Central memory CD8-positive, alpha-beta T cell (primary cell): Measurements from ENCODE around the gene GPR32.
A peak's percentile ranks its signal among the peaks of the same experiment; 100 is the strongest.
"Not testable (repeated sequence)": the region's sequence is repeated elsewhere in the genome, so short reads cannot be mapped to it uniquely, and the experiment has no call there.

ENCODE experiments used
- ATAC-seq: fragments of 150-1000 bp; cut with Tn5 transposase; replicated peaks from 2 replicates; pipeline ENCODE4 v1.10.0; 2022; ENCODE audit warnings: mild to moderate bottlenecking, moderate FRiP score, moderate number of reproducible peaks; ENCODE audit not compliant: poor library complexity, severe bottlenecking; ENCODE audit errors: extremely low read depth
- DNase-seq, 2 donors: peaks; one replicate each; pipeline ENCODE4 v3.0.0; 2021; ENCODE audit warnings: low spot score in 2 of 2
- H3K27ac Mint-ChIP-seq: one replicate; pipeline ENCODE4 v1.8.0; 2022; ENCODE audit warnings: low read depth, mild to moderate bottlenecking, moderate library complexity, mixed read lengths
- H3K27me3 Mint-ChIP-seq: one replicate; pipeline ENCODE4 v1.8.0; 2022; ENCODE audit warnings: mixed read lengths
- H3K36me3 Mint-ChIP-seq: one replicate; pipeline ENCODE4 v1.8.0; 2022; ENCODE audit warnings: mild to moderate bottlenecking, moderate library complexity, mixed read lengths; ENCODE audit not compliant: insufficient read depth
- H3K4me1 Mint-ChIP-seq: one replicate; pipeline ENCODE4 v1.8.0; 2022; ENCODE audit warnings: mixed read lengths
- H3K4me3 Mint-ChIP-seq: one replicate; pipeline ENCODE4 v1.8.0; 2022; ENCODE audit warnings: mild to moderate bottlenecking, moderate library complexity, mixed read lengths
- H3K9me3 Mint-ChIP-seq: one replicate; pipeline ENCODE4 v1.8.0; 2022; ENCODE audit warnings: mixed read lengths

GPR32 gene

GRCh38 chr19:50770164-50770563 lies at the start of gene GPR32:
Gene GPR32, plus strand, starts transcription at chr19:50770464. Its CDS starts 137 bp downstream, at chr19:50770601.
- H3K4me1 Mint-ChIP-seq, H3K4me3 Mint-ChIP-seq, DNase-seq, H3K9me3 Mint-ChIP-seq, H3K27ac Mint-ChIP-seq, ATAC-seq, H3K36me3 Mint-ChIP-seq: not testable (repeated sequence)
- peaks cover 45% of the 10 kb centered on the region for H3K27me3 Mint-ChIP-seq

GRCh38 chr19:50720921-50721381 lies 49.3 kb upstream of the GPR32 start:
- H3K27ac Mint-ChIP-seq = no peak overlapping the region
- H3K4me3 Mint-ChIP-seq = peak overlapping the region; percentile 55
- ATAC-seq (no peak), DNase-seq (no peak)
- H3K4me1 Mint-ChIP-seq = peaks cover 22% of the 10 kb centered on the region
- no peaks in the 10 kb centered on the region for H3K9me3 Mint-ChIP-seq
- H3K36me3 Mint-ChIP-seq = peaks cover 2% of the 10 kb centered on the region
- H3K27me3 Mint-ChIP-seq = peaks cover 72% of the 10 kb centered on the region

GRCh38 chr19:50721441-50722137 lies 48.7 kb upstream of the GPR32 start:
- Mint-ChIP-seq H3K9me3 (no peaks in the 10 kb centered on the region), H3K27ac (no peak overlapping the region), H3K36me3 (peaks cover 2% of the 10 kb centered on the region), H3K27me3 (peaks cover 71% of the 10 kb centered on the region), H3K4me1 (peaks cover 22% of the 10 kb centered on the region), H3K4me3 (no peak overlapping the region)
- DNase-seq (no peak), ATAC-seq (no peak)

GRCh38 chr19:50722201-50723013 lies 47.9 kb upstream of the GPR32 start:
- DNase-seq (no peak), ATAC-seq (no peak)
- H3K4me3 Mint-ChIP-seq = peak overlapping the region; percentile 46
- H3K27me3 Mint-ChIP-seq = peaks cover 72% of the 10 kb centered on the region
- peaks cover 22% of the 10 kb centered on the region for H3K4me1 Mint-ChIP-seq
- H3K9me3 Mint-ChIP-seq = no peaks in the 10 kb centered on the region
- no peak overlapping the region for H3K27ac Mint-ChIP-seq
- peaks cover 2% of the 10 kb centered on the region for H3K36me3 Mint-ChIP-seq

- DNase-seq = no peak
- Mint-ChIP-seq H3K9me3 (no peaks in the 10 kb centered on the region), H3K4me3 (peak within 1 kb of the TSS; percentile 75), H3K27ac (no peak within 1 kb of the TSS), H3K36me3 (peaks cover 2% of the 10 kb centered on the region), H3K27me3 (peaks cover 72% of the 10 kb centered on the region), H3K4me1 (peaks cover 22% of the 10 kb centered on the region)
- ATAC-seq = no peak
Measured at GRCh38 chr19:50723069-50723468, 47.2 kb upstream of the GPR32 start, which contains the start of gene CLEC11A. Gene CLEC11A, plus strand, starts transcription at chr19:50723364. Its CDS starts 162 bp downstream, at chr19:50723526.

- H3K27ac Mint-ChIP-seq = no peak overlapping the region
- peaks cover 22% of the 10 kb centered on the region for H3K4me1 Mint-ChIP-seq
Measured at GRCh38 chr19:50723735-50724521, 46.3 kb upstream of the GPR32 start.

GRCh38 chr19:50724522-50725217 lies 45.6 kb upstream of the GPR32 start:
- DNase-seq (peak; percentile 56 to 82), ATAC-seq (peak; percentile 79)
- Mint-ChIP-seq H3K4me3 (peak overlapping the region; percentile 75), H3K4me1 (peaks cover 22% of the 10 kb centered on the region), H3K36me3 (peaks cover 2% of the 10 kb centered on the region), H3K27ac (no peak overlapping the region), H3K27me3 (peaks cover 74% of the 10 kb centered on the region), H3K9me3 (no peaks in the 10 kb centered on the region)

More at GRCh38 chr19:50723735-50724521, 46.3 kb upstream of the GPR32 start:
- Mint-ChIP-seq H3K9me3 (no peaks in the 10 kb centered on the region), H3K4me3 (peak overlapping the region; percentile 75), H3K36me3 (peaks cover 2% of the 10 kb centered on the region), H3K27me3 (peaks cover 74% of the 10 kb centered on the region)
- DNase-seq = no peak
- no peak for ATAC-seq

GRCh38 chr19:50725218-50725910 lies 44.9 kb upstream of the GPR32 start:
- Mint-ChIP-seq H3K36me3 (peaks cover 2% of the 10 kb centered on the region), H3K9me3 (no peaks in the 10 kb centered on the region), H3K27me3 (peaks cover 67% of the 10 kb centered on the region), H3K27ac (no peak overlapping the region), H3K4me3 (peak overlapping the region; percentile 75), H3K4me1 (peaks cover 17% of the 10 kb centered on the region)
- ATAC-seq (peak; percentile 70), DNase-seq (no peak)

- Mint-ChIP-seq H3K27ac (no peak overlapping the region), H3K36me3 (peaks cover 2% of the 10 kb centered on the region), H3K27me3 (peaks cover 62% of the 10 kb centered on the region), H3K4me3 (peak overlapping the region; percentile 75), H3K4me1 (peaks cover 13% of the 10 kb centered on the region), H3K9me3 (no peaks in the 10 kb centered on the region)
- ATAC-seq (no peak), DNase-seq (no peak)
Measured at GRCh38 chr19:50725911-50726230, 44.4 kb upstream of the GPR32 start.

GRCh38 chr19:50728084-50728737 lies 42.1 kb upstream of the GPR32 start:
- Mint-ChIP-seq H3K4me1 (peaks cover 6% of the 10 kb centered on the region), H3K4me3 (no peak overlapping the region), H3K9me3 (no peaks in the 10 kb centered on the region), H3K27ac (no peak overlapping the region), H3K36me3 (peaks cover 2% of the 10 kb centered on the region), H3K27me3 (peaks cover 39% of the 10 kb centered on the region)
- ATAC-seq = no peak
- DNase-seq = no peak

GRCh38 chr19:50729894-50730293 lies 40.4 kb upstream of the GPR32 start:
- peaks cover 22% of the 10 kb centered on the region for H3K27me3 Mint-ChIP-seq
- peaks cover 2% of the 10 kb centered on the region for H3K36me3 Mint-ChIP-seq
- H3K9me3 Mint-ChIP-seq = no peaks in the 10 kb centered on the region
- H3K27ac Mint-ChIP-seq = no peak overlapping the region
- peaks cover 5% of the 10 kb centered on the region for H3K4me1 Mint-ChIP-seq
- no peak for DNase-seq
- no peak overlapping the region for H3K4me3 Mint-ChIP-seq
- ATAC-seq = no peak
